HEK293T (cell line): Measurements from ENCODE around the gene COX6B1.

Source experiments
- ARNT ChIP-seq: fragments of 450-650 bp; IDR thresholded peaks from 2 replicates; pipeline ENCODE4 v1.6.1; 2017; ENCODE audit warnings: mild to moderate bottlenecking
- BHLHE40 ChIP-seq: fragments of 450-650 bp; IDR thresholded peaks from 2 replicates; pipeline ENCODE4 v1.6.1; 2016; ENCODE audit warnings: mild to moderate bottlenecking, moderate library complexity, borderline replicate concordance
- FOXA1 ChIP-seq: fragments of 450-650 bp; IDR thresholded peaks from 2 replicates; pipeline ENCODE4 v1.6.1; 2016; ENCODE audit warnings: mild to moderate bottlenecking
- L3MBTL2 ChIP-seq: fragments of 450-650 bp; conservative IDR thresholded peaks from 2 replicates; pipeline ENCODE4 v1.6.1; 2016; ENCODE audit warnings: mild to moderate bottlenecking
- SP1 ChIP-seq: fragments of 450-650 bp; IDR thresholded peaks from 2 replicates; pipeline ENCODE4 v1.6.1; 2017
- SUZ12 ChIP-seq: fragments of 450-650 bp; IDR thresholded peaks from 2 replicates; pipeline ENCODE4 v1.6.1; 2016; ENCODE audit warnings: mild to moderate bottlenecking
- TARDBP ChIP-seq: fragments of 450-650 bp; IDR thresholded peaks from 2 replicates; pipeline ENCODE4 v1.6.1; 2016
- ZNF384 ChIP-seq: fragments of 450-650 bp; IDR thresholded peaks from 2 replicates; pipeline ENCODE4 v1.6.1; 2016

DNA sequence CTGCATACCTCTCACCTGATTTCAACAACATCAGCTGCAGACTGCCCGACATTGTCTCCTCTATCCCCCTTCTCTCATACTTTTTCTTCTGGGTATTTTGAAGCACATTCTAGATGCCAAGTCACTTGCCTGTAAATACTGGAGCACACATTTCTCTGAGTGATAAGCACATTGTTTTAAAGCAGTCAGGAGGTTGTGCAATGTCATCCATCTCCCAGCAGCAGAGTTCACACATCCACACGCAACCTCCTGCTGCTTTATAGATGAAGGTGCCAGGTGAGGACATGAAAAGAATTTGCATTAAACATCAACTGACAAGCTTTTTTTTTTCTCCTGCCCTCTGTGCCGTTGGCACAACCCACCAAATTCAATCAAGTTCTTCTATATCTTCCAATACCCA lies 23.7 kb downstream of the COX6B1 start:
- TF ChIP-seq L3MBTL2 (no peak), ZNF384 (no peak), BHLHE40 (no peak), SUZ12 (no peak), SP1 (no peak), TARDBP (no peak), FOXA1 (no peak), ARNT (no peak)
